IPS-20b (cell line): ENCODE measurements around the gene PLIN1.
"Not testable (repeated sequence)": the region's sequence is repeated elsewhere in the genome, so short reads cannot be mapped to it uniquely, and the experiment has no call there.

Source experiments
- H3K27ac ChIP-seq: one replicate; pipeline ENCODE4 v1.5.1; 2013; ENCODE audit warnings: low read length
- H3K27me3 ChIP-seq: 2 replicates; pipeline ENCODE4 v1.6.1; 2013; ENCODE audit warnings: mild to moderate bottlenecking, low read length, inconsistent platforms; ENCODE audit not compliant: insufficient read depth
- H3K36me3 ChIP-seq: 2 replicates; pipeline ENCODE4 v1.6.1; 2013; ENCODE audit warnings: low read depth, mild to moderate bottlenecking, inconsistent platforms, low read length, moderate library complexity; ENCODE audit not compliant: insufficient read depth
- H3K4me1 ChIP-seq: 2 replicates; pipeline ENCODE4 v1.6.1; 2013; ENCODE audit warnings: mild to moderate bottlenecking, control low read depth, inconsistent platforms, low read length, moderate library complexity; ENCODE audit not compliant: insufficient read depth
- H3K4me3 ChIP-seq: 2 replicates; pipeline ENCODE4 v1.5.1; 2013; ENCODE audit warnings: mild to moderate bottlenecking, low read length, inconsistent platforms
- H3K9ac ChIP-seq: 2 replicates; pipeline ENCODE4 v1.6.1; 2013; ENCODE audit warnings: low read depth, mild to moderate bottlenecking, inconsistent platforms, low read length, moderate library complexity
- H3K9me3 ChIP-seq: 2 replicates; pipeline ENCODE4 v1.6.1; 2013; ENCODE audit warnings: mild to moderate bottlenecking, low read depth, low read length, inconsistent platforms; ENCODE audit not compliant: insufficient read depth

The PLIN1 gene

GRCh38 chr15:89689930-89690275 lies 10.7 kb upstream of the PLIN1 start:
- peaks cover 28% of the 10 kb centered on the region for H3K27me3 ChIP-seq
- H3K4me1 ChIP-seq, H3K36me3 ChIP-seq, H3K27ac ChIP-seq, H3K9me3 ChIP-seq: not testable (repeated sequence)
- peak overlapping the region; percentile 68; the same call in 1 of the 2 replicates for H3K9ac ChIP-seq
- peak overlapping the region; percentile 91 for H3K4me3 ChIP-seq

GRCh38 chr15:89686522-89686921 lies 7.4 kb upstream of the PLIN1 start:
- Histone ChIP-seq H3K4me1 (no peaks in the 10 kb centered on the region), H3K9ac (no peak overlapping the region), H3K27ac (no peak overlapping the region), H3K4me3 (no peak overlapping the region), H3K9me3 (no peaks in the 10 kb centered on the region), H3K27me3 (peaks cover 20% of the 10 kb centered on the region), H3K36me3 (no peaks in the 10 kb centered on the region)

DNA sequence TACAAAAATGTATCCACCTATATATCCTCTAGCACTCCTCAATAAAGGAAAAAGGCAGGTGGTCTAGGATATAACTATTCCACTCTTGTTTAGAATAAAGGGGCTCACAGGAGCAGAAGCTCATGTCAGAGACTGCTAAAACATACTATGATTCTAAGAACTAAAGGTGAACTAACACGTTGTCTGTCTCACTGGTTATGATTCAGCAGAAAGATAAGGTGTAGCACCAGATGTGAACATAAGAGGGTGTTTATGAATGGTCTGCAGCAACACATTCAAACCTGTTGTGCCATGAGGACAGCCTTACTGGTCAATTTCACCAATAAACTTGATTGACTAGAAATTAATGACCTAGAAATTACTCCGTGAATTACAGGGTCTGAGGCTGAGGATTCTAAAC lies 6.8 kb upstream of the PLIN1 start:
- H3K27me3 ChIP-seq: peaks cover 24% of the 10 kb centered on the region
- no peak overlapping the region for H3K9ac ChIP-seq
- H3K36me3 ChIP-seq: no peaks in the 10 kb centered on the region
- H3K9me3 ChIP-seq: no peaks in the 10 kb centered on the region
- H3K27ac ChIP-seq: no peak overlapping the region
- H3K4me3 ChIP-seq: no peak overlapping the region
- no peaks in the 10 kb centered on the region for H3K4me1 ChIP-seq

DNA sequence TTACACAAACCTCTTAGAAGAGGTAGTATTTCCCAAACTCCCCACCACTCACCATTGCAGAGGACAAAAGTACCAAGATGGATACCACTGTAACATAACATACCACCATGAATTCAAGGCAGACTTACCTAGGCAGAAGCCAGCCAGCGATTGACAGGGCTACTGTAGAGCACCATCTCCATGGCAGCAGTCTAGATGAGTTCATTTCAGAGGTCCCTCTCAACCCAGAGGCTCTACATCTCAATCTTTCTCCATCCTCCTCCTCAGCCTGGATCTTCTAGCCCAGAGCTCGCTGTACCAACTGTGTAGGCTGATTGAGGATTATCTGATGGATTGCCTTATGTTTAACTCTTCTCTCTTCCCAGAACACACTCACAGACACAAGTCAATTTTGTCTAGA lies 2.0 kb upstream of the PLIN1 start:
- H3K9me3 ChIP-seq: no peaks in the 10 kb centered on the region

GRCh38 chr15:89680282-89680873 lies 1.2 kb upstream of the PLIN1 start:
- Histone ChIP-seq H3K4me1 (no peaks in the 10 kb centered on the region), H3K27ac (no peak overlapping the region), H3K4me3 (no peak overlapping the region)

More for the DNA sequence above, 2.0 kb upstream of the PLIN1 start:
- no peaks in the 10 kb centered on the region for H3K36me3 ChIP-seq
- H3K27ac ChIP-seq: no peak overlapping the region
- H3K4me3 ChIP-seq: no peak overlapping the region
- no peak overlapping the region for H3K9ac ChIP-seq
- H3K27me3 ChIP-seq: peaks cover 41% of the 10 kb centered on the region
- H3K4me1 ChIP-seq: no peaks in the 10 kb centered on the region

DNA sequence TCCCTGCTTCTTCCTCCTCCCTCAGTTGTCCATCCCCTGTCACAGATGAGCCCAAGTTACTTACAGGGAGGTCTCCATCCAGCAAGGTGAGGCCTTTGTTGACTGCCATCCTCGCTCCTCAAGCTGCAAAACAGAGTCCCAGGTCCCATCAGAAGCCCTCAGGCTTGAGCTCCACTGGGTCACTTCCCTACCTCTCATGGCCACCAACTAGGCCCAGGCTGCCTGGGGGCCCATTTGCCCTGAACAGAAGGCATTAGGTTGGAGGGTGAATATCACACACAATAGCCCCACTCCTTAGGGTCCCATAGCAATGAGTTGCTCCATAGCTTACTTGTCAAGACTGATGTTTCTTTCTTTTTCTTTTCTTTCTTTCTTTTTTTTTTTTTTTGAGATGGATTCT lies 1.8 kb downstream of the PLIN1 start:
- Histone ChIP-seq H3K36me3 (no peaks in the 10 kb centered on the region), H3K9ac (no peak overlapping the region), H3K9me3 (no peaks in the 10 kb centered on the region), H3K4me1 (no peaks in the 10 kb centered on the region), H3K27me3 (peaks cover 33% of the 10 kb centered on the region; the same call in 1 of the 2 replicates), H3K27ac (no peak overlapping the region), H3K4me3 (no peak overlapping the region)

More at GRCh38 chr15:89680282-89680873, 1.2 kb upstream of the PLIN1 start:
- H3K9ac ChIP-seq: no peak overlapping the region
- no peaks in the 10 kb centered on the region for H3K36me3 ChIP-seq
- H3K9me3 ChIP-seq: no peaks in the 10 kb centered on the region
- H3K27me3 ChIP-seq: peaks cover 38% of the 10 kb centered on the region

GRCh38 chr15:89675606-89676005 lies 3.6 kb downstream of the PLIN1 start:
- Histone ChIP-seq H3K4me3 (no peak overlapping the region), H3K27ac (no peak overlapping the region), H3K9me3 (no peaks in the 10 kb centered on the region), H3K36me3 (no peaks in the 10 kb centered on the region), H3K9ac (no peak overlapping the region), H3K4me1 (no peaks in the 10 kb centered on the region), H3K27me3 (peaks cover 25% of the 10 kb centered on the region; the same call in 1 of the 2 replicates)

DNA sequence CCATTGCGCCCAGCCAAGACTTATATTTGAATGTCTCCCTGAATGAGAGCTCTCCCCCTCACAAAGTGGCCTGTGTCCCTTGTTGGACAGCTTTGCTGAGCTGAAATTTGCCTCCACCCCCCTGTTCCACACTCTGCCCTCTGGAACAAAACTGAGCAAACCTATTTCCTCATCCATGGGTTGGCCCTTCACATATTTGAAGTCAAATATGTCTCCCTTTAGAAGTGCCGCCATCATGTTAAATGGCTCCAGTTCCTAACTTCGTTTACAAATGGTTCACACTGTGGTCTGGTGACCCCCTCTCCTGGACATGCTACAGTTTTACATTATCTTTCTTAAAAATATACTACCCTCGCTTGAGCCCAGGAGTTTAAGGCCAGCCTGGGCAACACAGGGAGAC lies 4.6 kb downstream of the PLIN1 start:
- Histone ChIP-seq H3K9me3 (no peaks in the 10 kb centered on the region), H3K27ac (no peak overlapping the region), H3K4me1 (no peaks in the 10 kb centered on the region), H3K27me3 (peaks cover 14% of the 10 kb centered on the region; the same call in 1 of the 2 replicates), H3K36me3 (no peaks in the 10 kb centered on the region), H3K4me3 (no peak overlapping the region), H3K9ac (no peak overlapping the region)

- H3K9ac ChIP-seq: no peak overlapping the region
- H3K27ac ChIP-seq: no peak overlapping the region
- H3K36me3 ChIP-seq: no peaks in the 10 kb centered on the region
- H3K9me3 ChIP-seq: no peaks in the 10 kb centered on the region
- no peaks in the 10 kb centered on the region for H3K4me1 ChIP-seq
- H3K27me3 ChIP-seq: peaks cover 8% of the 10 kb centered on the region; the same call in 1 of the 2 replicates
- H3K4me3 ChIP-seq: no peak overlapping the region
Measured at GRCh38 chr15:89673165-89673512, 6.0 kb downstream of the PLIN1 start.

DNA sequence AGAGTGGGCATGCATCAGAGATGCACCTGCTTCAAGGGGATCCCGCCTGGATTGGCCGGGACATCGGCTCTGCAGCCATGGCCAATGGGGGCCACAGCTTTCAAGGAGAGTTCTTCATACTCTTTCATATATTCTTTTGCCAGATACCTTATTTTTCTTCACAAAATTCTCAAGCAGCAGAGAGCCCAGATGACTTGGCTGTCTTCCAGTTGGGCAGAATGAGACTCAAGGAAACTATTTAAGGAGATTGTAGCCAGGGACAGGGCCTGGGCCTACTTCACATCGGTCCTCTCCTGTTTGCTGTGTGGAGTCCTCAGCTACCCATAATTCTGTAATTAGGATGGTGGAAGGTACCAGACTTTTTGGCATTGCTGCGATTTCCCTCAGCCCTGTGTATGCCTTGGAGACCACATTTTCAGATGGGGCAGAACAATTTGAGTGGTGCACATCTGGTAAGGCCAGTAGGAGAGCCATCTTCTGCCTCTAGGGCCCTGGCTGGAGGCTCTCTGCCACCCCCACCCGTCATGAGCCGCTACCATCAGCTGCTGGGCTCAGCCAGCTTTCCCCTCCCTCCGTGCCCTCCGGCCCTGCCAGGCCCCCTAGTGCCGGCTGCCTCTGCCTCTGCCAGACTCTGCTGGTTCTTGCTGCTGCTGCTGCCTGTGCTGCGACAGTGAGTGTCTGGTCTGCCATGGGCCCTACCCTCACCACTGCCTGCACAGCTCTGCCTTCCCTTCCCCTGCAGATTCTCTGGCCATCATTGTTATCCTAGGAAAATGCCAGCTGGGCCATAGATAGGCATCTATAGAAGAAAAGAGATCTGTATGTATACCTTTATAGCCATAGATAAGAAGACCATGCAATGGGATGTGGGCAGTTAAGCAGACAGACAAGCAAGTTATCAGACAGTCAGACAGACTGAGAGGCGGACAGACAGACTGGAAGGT lies 6.7 kb downstream of the PLIN1 start:
- Histone ChIP-seq H3K4me1 (no peaks in the 10 kb centered on the region), H3K27ac (no peak overlapping the region), H3K9me3 (no peaks in the 10 kb centered on the region), H3K27me3 (peaks cover 9% of the 10 kb centered on the region; the same call in 1 of the 2 replicates), H3K9ac (no peak overlapping the region), H3K36me3 (no peaks in the 10 kb centered on the region), H3K4me3 (no peak overlapping the region)

DNA sequence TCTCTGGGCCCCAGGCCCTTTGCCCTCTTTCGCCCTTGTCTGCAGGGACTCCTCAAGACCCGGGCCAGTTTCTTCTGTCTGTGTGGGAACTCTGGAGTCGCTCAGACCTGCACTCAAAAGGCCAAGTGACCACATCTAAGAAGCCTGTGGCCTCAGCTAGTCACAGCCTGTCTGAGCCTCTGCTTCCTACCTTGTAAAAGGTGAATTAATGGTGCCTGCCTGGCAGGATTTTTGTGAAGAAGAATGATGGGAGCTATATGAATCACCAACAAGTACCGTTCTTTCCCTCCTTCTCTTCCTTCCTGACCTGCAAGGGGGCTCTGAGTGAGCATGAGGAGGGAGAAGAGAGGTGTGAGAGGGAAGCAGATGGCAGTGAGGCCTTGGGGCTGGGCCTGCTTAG lies 7.5 kb downstream of the PLIN1 start:
- Histone ChIP-seq H3K4me1 (no peaks in the 10 kb centered on the region), H3K27ac (no peak overlapping the region), H3K36me3 (no peaks in the 10 kb centered on the region), H3K27me3 (peaks cover 17% of the 10 kb centered on the region), H3K4me3 (no peak overlapping the region), H3K9me3 (no peaks in the 10 kb centered on the region), H3K9ac (no peak overlapping the region)

- Histone ChIP-seq H3K27me3 (peaks cover 23% of the 10 kb centered on the region), H3K36me3 (no peaks in the 10 kb centered on the region), H3K4me3 (no peak overlapping the region), H3K9ac (no peak overlapping the region), H3K4me1 (no peaks in the 10 kb centered on the region), H3K27ac (no peak overlapping the region), H3K9me3 (no peaks in the 10 kb centered on the region)
Measured at GRCh38 chr15:89670971-89671560, 8.1 kb downstream of the PLIN1 start.
